GM20000 (cell line): ENCODE data around the gene CCDC54.

Source experiments
- DNase-seq: peaks from one replicate; pipeline ENCODE4 v3.0.0; 2012; ENCODE audit warnings: low spot score
- TF ChIP-seq, protein P1 (sequence below): IDR thresholded peaks from 2 replicates; pipeline ENCODE4 v1.5.1; 2012; ENCODE audit warnings: mild to moderate bottlenecking, control low read depth; ENCODE audit errors: extremely low read depth, missing control alignments

CCDC54 gene

DNA sequence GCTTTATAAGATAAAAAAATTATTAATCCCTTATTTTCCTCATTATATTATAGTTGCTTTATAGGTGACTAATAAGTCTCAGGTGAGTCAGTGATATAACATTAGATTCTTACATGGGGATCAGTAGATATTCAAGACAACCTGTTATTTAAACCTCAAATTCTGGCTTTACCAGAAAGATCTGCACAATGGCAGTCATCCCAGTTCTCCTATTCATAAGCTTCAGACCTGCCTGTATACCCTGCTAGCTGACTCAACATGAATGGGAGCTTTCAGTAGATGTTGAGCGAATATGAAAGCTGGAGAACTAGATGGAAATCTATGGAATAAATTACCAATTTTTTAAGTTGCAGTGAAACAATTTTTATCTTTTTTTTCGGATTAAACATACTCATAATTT, 20.5 kb upstream of the CCDC54 start:
- TF ChIP-seq, protein P1, sequence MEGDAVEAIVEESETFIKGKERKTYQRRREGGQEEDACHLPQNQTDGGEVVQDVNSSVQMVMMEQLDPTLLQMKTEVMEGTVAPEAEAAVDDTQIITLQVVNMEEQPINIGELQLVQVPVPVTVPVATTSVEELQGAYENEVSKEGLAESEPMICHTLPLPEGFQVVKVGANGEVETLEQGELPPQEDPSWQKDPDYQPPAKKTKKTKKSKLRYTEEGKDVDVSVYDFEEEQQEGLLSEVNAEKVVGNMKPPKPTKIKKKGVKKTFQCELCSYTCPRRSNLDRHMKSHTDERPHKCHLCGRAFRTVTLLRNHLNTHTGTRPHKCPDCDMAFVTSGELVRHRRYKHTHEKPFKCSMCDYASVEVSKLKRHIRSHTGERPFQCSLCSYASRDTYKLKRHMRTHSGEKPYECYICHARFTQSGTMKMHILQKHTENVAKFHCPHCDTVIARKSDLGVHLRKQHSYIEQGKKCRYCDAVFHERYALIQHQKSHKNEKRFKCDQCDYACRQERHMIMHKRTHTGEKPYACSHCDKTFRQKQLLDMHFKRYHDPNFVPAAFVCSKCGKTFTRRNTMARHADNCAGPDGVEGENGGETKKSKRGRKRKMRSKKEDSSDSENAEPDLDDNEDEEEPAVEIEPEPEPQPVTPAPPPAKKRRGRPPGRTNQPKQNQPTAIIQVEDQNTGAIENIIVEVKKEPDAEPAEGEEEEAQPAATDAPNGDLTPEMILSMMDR, result no peak
- DNase-seq, result no peak

DNA sequence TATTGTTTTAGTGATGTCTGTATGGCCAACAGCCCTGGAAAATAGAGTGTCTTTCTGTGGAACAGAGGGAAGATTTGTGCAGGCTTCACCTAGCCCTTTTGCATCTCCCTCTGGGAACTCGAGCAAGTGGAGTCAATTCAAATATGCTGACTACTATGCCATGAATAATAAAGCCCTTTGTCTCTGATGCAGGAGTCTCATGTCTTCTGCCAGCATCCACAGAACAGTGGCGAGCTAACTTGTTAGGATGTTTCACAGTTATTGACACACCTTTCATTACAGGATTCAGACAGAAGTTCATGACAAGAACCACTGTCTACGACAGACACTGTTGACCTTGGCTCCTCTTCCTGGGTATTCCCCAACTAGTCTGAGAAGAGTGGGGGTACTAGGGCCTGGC, 15.6 kb upstream of the CCDC54 start:
- no peak for DNase-seq
- TF ChIP-seq, protein P1, result no peak

GRCh38 chr3:107365051-107365450, 12.2 kb upstream of the CCDC54 start:
- no peak for DNase-seq
- TF ChIP-seq, protein P1, result no peak

DNA sequence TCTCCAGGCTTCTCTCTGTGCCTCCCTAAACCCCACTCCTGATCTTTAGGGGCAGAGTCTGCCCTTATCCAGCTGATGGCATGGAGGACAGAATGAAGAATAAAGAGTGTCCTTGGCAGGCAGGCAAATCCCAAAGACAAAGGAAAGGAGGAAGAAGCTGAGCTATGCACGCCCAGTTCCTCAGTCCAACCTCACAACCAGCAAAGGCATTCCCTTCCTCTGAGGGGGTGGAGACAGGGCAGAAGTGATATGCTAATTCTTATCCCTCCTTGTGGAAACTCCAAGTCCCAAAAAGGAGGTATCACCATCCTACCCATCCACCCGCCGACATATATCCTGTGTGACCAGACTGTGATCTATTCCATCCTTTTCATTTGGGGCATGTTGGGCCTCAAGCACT, 10.5 kb upstream of the CCDC54 start:
- no peak for DNase-seq
- TF ChIP-seq, protein P1, result no peak

DNA sequence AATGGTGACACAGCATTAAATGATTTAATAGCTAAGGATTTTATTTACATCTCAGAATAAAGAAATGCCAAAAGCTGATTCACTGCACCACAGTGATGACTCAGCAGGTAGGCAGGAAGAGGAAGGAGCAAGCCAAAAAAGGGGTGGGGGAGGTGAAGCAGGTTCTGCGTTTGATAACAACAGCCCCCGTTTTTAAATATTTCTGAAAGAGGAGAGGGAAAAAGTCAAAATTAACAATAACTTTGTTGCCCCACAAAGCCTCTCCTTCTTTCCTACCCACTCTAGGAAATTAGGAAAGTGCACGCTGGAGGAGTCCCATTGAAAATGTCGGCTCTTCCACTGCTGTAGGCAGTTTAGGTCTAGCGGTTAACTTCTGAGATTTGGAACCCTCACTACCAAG, 9.9 kb upstream of the CCDC54 start:
- no peak for DNase-seq
- TF ChIP-seq, protein P1, result no peak

- DNase-seq, result no peak
Measured at GRCh38 chr3:107368654-107369398, 8.4 kb upstream of the CCDC54 start.

DNA sequence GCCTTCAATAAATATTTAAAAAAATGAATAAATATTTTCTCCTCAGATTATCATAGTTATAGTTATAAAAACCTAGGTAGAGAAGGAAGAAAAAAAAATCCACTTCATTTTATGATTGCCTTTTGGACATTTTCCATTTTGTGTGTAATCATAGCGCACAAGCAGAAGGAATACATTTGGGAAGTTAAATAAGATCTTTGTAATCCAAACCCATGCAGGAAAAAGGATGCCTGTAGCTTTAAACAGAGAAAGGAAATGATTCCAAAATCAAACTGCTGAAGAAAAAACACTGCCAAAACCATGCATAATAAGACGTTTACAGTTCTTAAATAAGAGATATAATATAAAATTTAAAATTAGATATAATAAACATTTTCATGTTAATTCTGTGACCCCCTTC, 7.4 kb upstream of the CCDC54 start:
- TF ChIP-seq, protein P1, result no peak
- no peak for DNase-seq

More at GRCh38 chr3:107368654-107369398, 8.4 kb upstream of the CCDC54 start:
- TF ChIP-seq, protein P1, result no peak
